ENCODE results near the gene SEMA7A. TPM values are rescaled to one million over a fixed set of nuclear protein-coding genes. Genes with fewer than 3 reads are reported as not detected.
"Not testable (repeated sequence)": the region's sequence is repeated elsewhere in the genome, so short reads cannot be mapped to it uniquely, and the experiment has no call there.

SEMA7A gene
- polyA plus RNA-seq, 1 experiment: 22.7 TPM

DNA sequence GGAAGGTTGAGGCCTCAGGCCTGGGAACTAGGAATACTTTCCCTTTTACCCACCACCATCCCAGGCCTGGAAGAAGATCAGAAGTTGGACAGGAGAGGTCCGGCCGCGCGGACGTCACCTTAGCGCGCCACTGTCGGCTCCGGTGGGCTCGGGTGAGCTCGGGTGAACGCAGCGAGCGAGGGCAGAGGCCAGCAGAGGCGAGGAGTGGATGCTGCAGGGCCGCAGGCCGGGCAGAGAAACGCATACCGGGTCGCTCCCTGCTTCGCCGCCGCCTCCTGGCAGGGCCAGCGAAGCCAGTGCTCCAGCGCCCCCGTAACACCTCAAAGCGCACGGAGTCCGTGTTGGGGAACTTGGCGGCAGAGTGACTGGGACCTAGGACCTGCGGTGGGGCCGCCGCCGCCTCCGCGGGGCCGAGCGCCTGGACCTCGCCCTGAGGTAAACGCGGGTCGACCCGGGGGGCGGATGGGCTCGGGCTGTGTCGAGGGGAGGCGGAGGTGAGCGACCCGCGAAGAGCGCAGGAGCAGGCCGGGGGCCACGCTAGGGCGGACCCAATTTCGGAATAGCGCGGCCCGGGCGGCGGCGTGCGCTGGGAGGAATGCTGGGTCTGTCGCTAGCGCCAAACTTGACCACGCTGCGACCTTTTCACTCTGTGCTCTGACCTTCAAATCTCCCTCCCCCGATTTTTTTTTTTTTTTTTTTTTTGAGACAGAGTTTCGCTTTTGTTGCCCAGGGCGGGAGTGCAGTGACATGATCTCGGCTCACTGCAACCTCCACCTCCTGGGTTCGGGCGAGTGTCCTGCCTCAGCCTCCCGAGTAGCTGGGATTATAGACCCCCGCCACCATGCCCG, 67.9 kb downstream of the SEMA7A start:
- POLR2A ChIA-PET: interaction anchor here (0.5 kb wide), 1 partner anchor 175 kb away, joined by 4 read pairs; the partner anchor contains the start of gene ARID3B
- TF ChIP-seq, protein P1, sequence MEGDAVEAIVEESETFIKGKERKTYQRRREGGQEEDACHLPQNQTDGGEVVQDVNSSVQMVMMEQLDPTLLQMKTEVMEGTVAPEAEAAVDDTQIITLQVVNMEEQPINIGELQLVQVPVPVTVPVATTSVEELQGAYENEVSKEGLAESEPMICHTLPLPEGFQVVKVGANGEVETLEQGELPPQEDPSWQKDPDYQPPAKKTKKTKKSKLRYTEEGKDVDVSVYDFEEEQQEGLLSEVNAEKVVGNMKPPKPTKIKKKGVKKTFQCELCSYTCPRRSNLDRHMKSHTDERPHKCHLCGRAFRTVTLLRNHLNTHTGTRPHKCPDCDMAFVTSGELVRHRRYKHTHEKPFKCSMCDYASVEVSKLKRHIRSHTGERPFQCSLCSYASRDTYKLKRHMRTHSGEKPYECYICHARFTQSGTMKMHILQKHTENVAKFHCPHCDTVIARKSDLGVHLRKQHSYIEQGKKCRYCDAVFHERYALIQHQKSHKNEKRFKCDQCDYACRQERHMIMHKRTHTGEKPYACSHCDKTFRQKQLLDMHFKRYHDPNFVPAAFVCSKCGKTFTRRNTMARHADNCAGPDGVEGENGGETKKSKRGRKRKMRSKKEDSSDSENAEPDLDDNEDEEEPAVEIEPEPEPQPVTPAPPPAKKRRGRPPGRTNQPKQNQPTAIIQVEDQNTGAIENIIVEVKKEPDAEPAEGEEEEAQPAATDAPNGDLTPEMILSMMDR (IDR thresholded peaks at IDR 0.05; ENCODE audit: insufficient read depth, low read depth, low read length): no peak
- Histone ChIP-seq H3K36me3 (ENCODE audit: control insufficient read depth, insufficient read depth, low read length) (no peaks in the 10 kb centered on the region), H3K4me3 (ENCODE audit: low read depth, low read length) (peak overlapping the region; percentile 56), H3K27me3 (ENCODE audit: control insufficient read depth, insufficient read depth, low read length) (no peaks in the 10 kb centered on the region)
- no peak for DNase-seq (ENCODE audit: low read depth)
- CTCF ChIA-PET: interaction anchor here (1.4 to 26.7 kb wide), 5 partner anchors 7 to 403 kb away, joined by 3 to 622 read pairs (median 10); partner anchors contain the start of gene SEMA7A

GRCh38 chr15:74364936-74365597, 68.7 kb downstream of the SEMA7A start:
- DNase-seq (ENCODE audit: low read depth): no peak
- peak overlapping the region; percentile 56 for H3K4me3 ChIP-seq (ENCODE audit: low read depth, low read length)

GRCh38 chr15:74362482-74362881, 71.3 kb downstream of the SEMA7A start:
- no peaks in the 10 kb centered on the region for H3K36me3 ChIP-seq (ENCODE audit: control insufficient read depth, insufficient read depth, low read length)
- DNase-seq (ENCODE audit: low read depth): no peak
- TF ChIP-seq, protein P1 (IDR thresholded peaks at IDR 0.05; ENCODE audit: insufficient read depth, low read depth, low read length): no peak
- POLR2A ChIA-PET: no interaction called here
- CTCF ChIA-PET: interaction anchor here (0.6 to 1.4 kb wide), 6 partner anchors 10 to 407 kb away, joined by 3 to 7 read pairs (median 4); no protein-coding TSS in a partner anchor
- no peak overlapping the region for H3K4me3 ChIP-seq (ENCODE audit: low read depth, low read length)
- H3K27me3 ChIP-seq (ENCODE audit: control insufficient read depth, insufficient read depth, low read length): no peaks in the 10 kb centered on the region; the same call in 1 of the 2 replicates

More at GRCh38 chr15:74364936-74365597, 68.7 kb downstream of the SEMA7A start:
- Histone ChIP-seq H3K36me3 (ENCODE audit: control insufficient read depth, insufficient read depth, low read length) (no peaks in the 10 kb centered on the region), H3K27me3 (ENCODE audit: control insufficient read depth, insufficient read depth, low read length) (no peaks in the 10 kb centered on the region; the same call in 1 of the 2 replicates)
- POLR2A ChIA-PET: interaction anchor here (0.5 kb wide), 1 partner anchor 176 kb away, joined by 4 read pairs; the partner anchor contains the start of gene ARID3B
- TF ChIP-seq, protein P1 (IDR thresholded peaks at IDR 0.05; ENCODE audit: insufficient read depth, low read depth, low read length): no peak
- CTCF ChIA-PET: interaction anchor here (2.8 to 26.7 kb wide), 2 partner anchors 8 to 70 kb away, joined by 10 to 622 read pairs; partner anchors contain the start of gene SEMA7A

GRCh38 chr15:74360855-74361254, 72.9 kb downstream of the SEMA7A start:
- H3K27me3 ChIP-seq (ENCODE audit: control insufficient read depth, insufficient read depth, low read length); POLR2A ChIA-PET; H3K4me3 ChIP-seq (ENCODE audit: low read depth, low read length); DNase-seq (ENCODE audit: low read depth); H3K36me3 ChIP-seq (ENCODE audit: control insufficient read depth, insufficient read depth, low read length): not testable (repeated sequence)
- CTCF ChIA-PET: interaction anchor here (0.8 kb wide), 1 partner anchor 14 kb away, joined by 3 read pairs; no protein-coding TSS in a partner anchor

- H3K27me3 ChIP-seq (ENCODE audit: control insufficient read depth, insufficient read depth, low read length); POLR2A ChIA-PET; H3K36me3 ChIP-seq (ENCODE audit: control insufficient read depth, insufficient read depth, low read length); H3K4me3 ChIP-seq (ENCODE audit: low read depth, low read length); DNase-seq (ENCODE audit: low read depth): not testable (repeated sequence)
- CTCF ChIA-PET: interaction anchor here (0.9 kb wide), 1 partner anchor 14 kb away, joined by 4 read pairs; no protein-coding TSS in a partner anchor
These were observed 74.4 kb downstream of the SEMA7A start for GRCh38 chr15:74359376-74359775.

Small RNA genes within 50 kb of the gene (small RNA-seq; reads per million reads assigned to genes)
- gene MIR6881 (ENCODE audit: insufficient read length, low read depth, low replicate concordance): not detected

Other genes starting within 250 kb of the SEMA7A start
- gene STRA6, start 231.2 kb downstream of the SEMA7A start, polyA plus RNA-seq (2011; rRNA removed): 8.9 and 10.9 TPM in 2 replicates
- gene CCDC33, start 197.6 kb downstream of the SEMA7A start, polyA plus RNA-seq (2011; rRNA removed): 0.18 and 0.26 TPM in 2 replicates
- 0.63 and 0.70 TPM in 2 replicates for gene CYP11A1, start 66.3 kb downstream of the SEMA7A start, polyA plus RNA-seq (2011; rRNA removed)
- 69.4 and 87.3 TPM in 2 replicates for gene UBL7, start 27.2 kb upstream of the SEMA7A start, polyA plus RNA-seq (2011; rRNA removed)
- 1.2 and 1.5 TPM in 2 replicates for gene ARID3B, start 107.3 kb upstream of the SEMA7A start, polyA plus RNA-seq (2011; rRNA removed)
- 45.2 and 58.3 TPM in 2 replicates for gene CLK3, start 181.9 kb upstream of the SEMA7A start, polyA plus RNA-seq (2011; rRNA removed)